Upper lobe of right lung (tissue), 1 donor: ENCODE measurements around the gene CCDC120. TPM values are rescaled to one million over a fixed set of nuclear protein-coding genes. Genes with fewer than 3 reads are reported as not detected.

Experiments used
- ATAC-seq: fragments of 200-7000 bp; cut with Tn5 transposase; one replicate; pipeline ENCODE4 v1.9.1; 2020; ENCODE audit warnings: mild to moderate bottlenecking, moderate library complexity
- DNase-seq: peaks from one replicate; pipeline ENCODE4 v3.0.0-alpha.2; 2020
- H3K27ac ChIP-seq: fragments of 200-600 bp; one replicate; pipeline ENCODE4 v1.8.0; 2022
- H3K27me3 ChIP-seq: fragments of 200-600 bp; one replicate; pipeline ENCODE4 v1.8.0; 2022; ENCODE audit warnings: mild to moderate bottlenecking
- H3K36me3 ChIP-seq: fragments of 200-600 bp; one replicate; pipeline ENCODE4 v1.8.0; 2022
- H3K4me1 ChIP-seq: fragments of 200-600 bp; one replicate; pipeline ENCODE4 v1.8.0; 2022
- H3K4me3 ChIP-seq: fragments of 200-600 bp; one replicate; pipeline ENCODE4 v1.8.0; 2022; ENCODE audit warnings: mild to moderate bottlenecking
- H3K9me3 ChIP-seq: fragments of 200-600 bp; one replicate; pipeline ENCODE4 v1.8.0; 2022
- CTCF ChIP-seq: fragments of 200-600 bp; IDR thresholded peaks from one replicate; pipeline ENCODE4 v1.8.0; 2022; ENCODE audit warnings: antibody characterized with exemption
- intact Hi-C: fragments of 100-400 bp; cut with DNase I; formaldehyde crosslinking; loops from one replicate; pipeline ENCODE4 v1.11.0; 2022
- total RNA-seq: library from RNA; stranded (reverse); fragmentation: NEBNext Ultra II Directional; extraction: Animal tissue kit (Norgen Biotek cat#: 25700); gene quantifications from one replicate; pipeline ENCODE4 v1.2.1, GENCODE V29; 2021
- donor health status: DM: no; HTN: yes; CAD: no; lungs with severe emphysema.

CCDC120 gene
- total RNA-seq, 1 donor from 2014 or later, result 10.8 TPM

- Histone ChIP-seq H3K27ac (no peak overlapping the region), H3K9me3 (no peaks in the 10 kb centered on the region), H3K27me3 (no peaks in the 10 kb centered on the region), H3K4me1 (no peaks in the 10 kb centered on the region), H3K36me3 (no peaks in the 10 kb centered on the region), H3K4me3 (no peak overlapping the region)
- intact Hi-C loops, result no loop called here
- ATAC-seq, result no peak
- no peak for DNase-seq
- no peak for TF ChIP-seq CTCF
Observed at GRCh38 chrX:49064735-49065134, 5.9 kb downstream of the CCDC120 start.

- Histone ChIP-seq H3K27ac (no peak overlapping the region), H3K27me3 (no peaks in the 10 kb centered on the region), H3K4me1 (no peaks in the 10 kb centered on the region), H3K36me3 (no peaks in the 10 kb centered on the region), H3K4me3 (no peak overlapping the region), H3K9me3 (no peaks in the 10 kb centered on the region)
- ATAC-seq (no peak), DNase-seq (no peak)
- intact Hi-C loops, result no loop called here
- TF ChIP-seq CTCF, result no peak
Observed at GRCh38 chrX:49066278-49066677, 7.5 kb downstream of the CCDC120 start.

DNA sequence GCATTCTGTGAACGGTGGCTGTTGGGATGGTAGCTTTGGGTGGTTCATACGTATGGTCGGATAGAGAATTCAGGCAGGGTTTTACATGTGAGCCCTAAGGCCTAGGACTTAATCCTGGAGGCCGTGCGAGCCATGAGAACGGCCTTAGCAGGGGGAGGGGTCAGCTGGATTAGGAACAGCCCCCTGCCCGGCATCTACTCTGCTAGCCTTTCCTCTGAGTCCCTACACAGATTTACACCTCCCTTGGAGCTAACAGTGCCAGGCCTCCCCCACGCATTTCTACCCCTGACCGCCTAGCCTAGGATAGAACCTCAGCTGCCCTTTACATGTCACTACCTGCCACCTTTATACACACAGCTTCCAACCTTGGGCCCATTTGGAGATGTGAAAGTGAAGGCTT, 7.9 kb downstream of the CCDC120 start:
- DNase-seq (no peak), ATAC-seq (no peak)
- Histone ChIP-seq H3K9me3 (no peaks in the 10 kb centered on the region), H3K27ac (no peak overlapping the region), H3K4me3 (no peak overlapping the region), H3K36me3 (no peaks in the 10 kb centered on the region), H3K4me1 (no peaks in the 10 kb centered on the region), H3K27me3 (no peaks in the 10 kb centered on the region)
- intact Hi-C loops, result no loop called here
- TF ChIP-seq CTCF, result no peak

DNA sequence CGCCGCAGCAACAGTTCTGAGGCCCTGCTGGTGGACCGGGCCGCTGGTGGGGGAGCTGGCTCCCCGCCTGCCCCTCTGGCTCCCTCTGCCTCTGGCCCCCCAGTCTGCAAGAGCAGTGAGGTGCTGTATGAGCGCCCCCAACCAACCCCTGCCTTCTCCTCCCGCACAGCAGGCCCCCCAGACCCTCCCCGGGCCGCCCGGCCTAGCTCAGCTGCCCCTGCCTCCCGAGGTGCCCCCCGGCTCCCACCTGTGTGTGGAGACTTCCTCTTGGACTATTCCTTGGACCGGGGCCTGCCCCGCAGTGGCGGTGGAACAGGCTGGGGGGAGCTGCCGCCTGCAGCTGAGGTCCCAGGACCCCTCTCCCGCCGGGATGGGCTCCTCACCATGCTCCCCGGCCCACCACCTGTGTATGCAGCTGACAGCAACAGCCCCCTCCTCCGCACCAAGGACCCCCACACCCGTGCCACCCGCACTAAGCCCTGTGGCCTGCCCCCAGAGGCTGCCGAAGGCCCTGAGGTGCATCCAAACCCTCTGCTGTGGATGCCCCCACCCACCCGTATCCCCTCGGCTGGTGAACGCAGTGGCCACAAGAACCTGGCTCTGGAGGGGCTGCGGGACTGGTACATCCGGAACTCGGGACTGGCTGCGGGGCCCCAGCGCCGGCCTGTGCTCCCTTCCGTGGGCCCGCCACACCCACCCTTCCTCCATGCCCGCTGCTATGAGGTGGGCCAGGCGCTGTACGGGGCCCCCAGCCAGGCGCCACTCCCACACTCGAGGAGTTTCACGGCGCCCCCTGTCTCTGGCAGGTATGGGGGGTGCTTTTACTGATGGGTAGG, 8.7 kb downstream of the CCDC120 start:
- no peaks in the 10 kb centered on the region for H3K9me3 ChIP-seq
- no peaks in the 10 kb centered on the region for H3K36me3 ChIP-seq
- H3K27ac ChIP-seq, result no peak overlapping the region
- H3K27me3 ChIP-seq, result no peaks in the 10 kb centered on the region
- no peak for TF ChIP-seq CTCF
- intact Hi-C loops, result no loop called here
- no peaks in the 10 kb centered on the region for H3K4me1 ChIP-seq
- H3K4me3 ChIP-seq, result no peak overlapping the region
- no peak for DNase-seq
- ATAC-seq, result no peak

DNA sequence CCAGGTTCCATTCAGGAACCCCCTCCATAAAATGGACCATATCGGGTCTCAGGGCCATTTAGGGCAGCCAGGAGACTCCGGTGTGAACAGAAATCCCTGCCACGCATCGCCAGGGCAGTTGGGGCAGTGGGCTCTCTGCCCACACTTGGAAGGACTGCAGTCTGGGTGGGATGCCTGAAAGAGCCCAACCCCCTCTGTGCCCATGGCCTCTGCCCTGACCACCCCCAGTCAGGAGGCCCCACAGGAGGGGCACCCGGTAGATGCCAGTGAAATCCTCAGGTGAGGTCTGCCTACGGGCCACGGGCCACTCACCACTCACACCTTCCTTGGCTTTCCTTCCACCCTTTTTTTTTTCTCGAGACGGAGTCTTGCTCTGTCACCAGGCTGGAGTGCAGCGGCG, 10.2 kb downstream of the CCDC120 start:
- intact Hi-C loops, result no loop called here
- DNase-seq (no peak), ATAC-seq (no peak)
- H3K9me3 ChIP-seq, result no peaks in the 10 kb centered on the region
- no peak overlapping the region for H3K4me3 ChIP-seq
- H3K36me3 ChIP-seq, result no peaks in the 10 kb centered on the region
- H3K4me1 ChIP-seq, result no peaks in the 10 kb centered on the region
- H3K27me3 ChIP-seq, result no peaks in the 10 kb centered on the region
- no peak for TF ChIP-seq CTCF
- no peak overlapping the region for H3K27ac ChIP-seq
